HG02588 (cell line): ENCODE measurements around the gene ITPKB.

ENCODE experiments used
- ATAC-seq: cut with Tn5 transposase; IDR thresholded peaks from one replicate; pipeline ENCODE4 v1.9.1; 2021; ENCODE audit warnings: mild to moderate bottlenecking, moderate library complexity; ENCODE audit not compliant: unreplicated experiment

ITPKB gene

GRCh38 chr1:226670073-226670472 lies 69.0 kb downstream of the ITPKB start:
- no peak for ATAC-seq

GRCh38 chr1:226668173-226668560 lies 70.9 kb downstream of the ITPKB start:
- no peak for ATAC-seq

- ATAC-seq, result no peak
Measured at GRCh38 chr1:226666692-226667091, 72.4 kb downstream of the ITPKB start.

GRCh38 chr1:226666164-226666506 lies 72.9 kb downstream of the ITPKB start:
- ATAC-seq, result no peak

- ATAC-seq, result no peak
Measured at GRCh38 chr1:226665505-226666163, 73.4 kb downstream of the ITPKB start.

- ATAC-seq, result no peak
Measured at GRCh38 chr1:226664413-226665101, 74.5 kb downstream of the ITPKB start.

GRCh38 chr1:226663327-226663704 lies 75.8 kb downstream of the ITPKB start:
- no peak for ATAC-seq

- peak; percentile 93 for ATAC-seq
Measured at GRCh38 chr1:226662642-226663326, 76.3 kb downstream of the ITPKB start.

- no peak for ATAC-seq
Measured at GRCh38 chr1:226661965-226662364, 77.1 kb downstream of the ITPKB start.

- ATAC-seq, result no peak
Measured at GRCh38 chr1:226661271-226661670, 77.8 kb downstream of the ITPKB start.

- ATAC-seq, result no peak
Measured at GRCh38 chr1:226660410-226661182, 78.5 kb downstream of the ITPKB start.

- ATAC-seq, result no peak
Measured at GRCh38 chr1:226659641-226660040, 79.4 kb downstream of the ITPKB start.

GRCh38 chr1:226659136-226659535 lies 79.9 kb downstream of the ITPKB start:
- ATAC-seq, result no peak

GRCh38 chr1:226658546-226659125 lies 80.4 kb downstream of the ITPKB start:
- ATAC-seq, result no peak

GRCh38 chr1:226657895-226658545 lies 81.1 kb downstream of the ITPKB start:
- no peak for ATAC-seq

- ATAC-seq, result no peak
Measured at GRCh38 chr1:226656601-226657277, 82.3 kb downstream of the ITPKB start.

GRCh38 chr1:226656201-226656600 lies 82.9 kb downstream of the ITPKB start:
- no peak for ATAC-seq

- no peak for ATAC-seq
Measured at GRCh38 chr1:226655251-226656163, 83.6 kb downstream of the ITPKB start.

GRCh38 chr1:226654668-226655055 lies 84.4 kb downstream of the ITPKB start:
- ATAC-seq, result no peak
